ENCODE data around the gene LDLR.

LDLR gene

GRCh38 chr19:11089254-11090013, at the start of gene LDLR:
LDLR (plus strand) TSS chr19:11089463; CDS start chr19:11089549, 86 bp downstream.
- peak within 1 kb of the TSS; percentile 51 to 92 for H3K9ac ChIP-seq (ENCODE audit: low read length in 2 of 2)
- peak within 1 kb of the TSS; percentile 82 for H3K27ac ChIP-seq (ENCODE audit: low read length)
- peaks cover 34% of the 10 kb centered on the region for H3K4me1 ChIP-seq (ENCODE audit: control insufficient read depth, insufficient read depth, low read length)
- H3K27me3 ChIP-seq (ENCODE audit: control insufficient read depth in 1 of 2, insufficient read depth in 2 of 2, low read length in 2 of 2) = peaks cover 0 to 2% of the 10 kb centered on the region in 2 donors
- H3K9me3 ChIP-seq (ENCODE audit: control insufficient read depth in 2 of 2, low read length in 2 of 2) = no peaks in the 10 kb centered on the region
- H3K36me3 ChIP-seq (ENCODE audit: control insufficient read depth in 2 of 2, insufficient read depth in 2 of 2, low read length in 2 of 2) = no peaks in the 10 kb centered on the region
- peak within 1 kb of the TSS; percentile 26 to 73 for H3K4me3 ChIP-seq (ENCODE audit: low read length in 2 of 2)

DNA sequence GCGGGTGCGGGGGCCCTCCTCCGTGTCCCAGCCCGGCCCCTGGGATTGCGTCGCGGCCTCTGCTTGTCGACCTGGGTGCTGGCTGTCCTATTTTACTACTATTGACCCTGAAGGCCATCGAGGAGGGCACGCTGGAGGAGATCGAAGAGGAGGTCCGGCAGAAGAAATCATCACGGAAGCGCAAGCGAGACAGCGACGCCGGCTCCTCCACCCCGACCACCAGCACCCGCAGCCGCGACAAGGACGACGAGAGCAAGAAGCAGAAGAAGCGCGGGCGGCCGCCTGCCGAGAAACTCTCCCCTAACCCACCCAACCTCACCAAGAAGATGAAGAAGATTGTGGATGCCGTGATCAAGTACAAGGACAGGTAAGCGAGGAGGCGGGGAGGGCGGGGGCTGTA, 48.1 kb upstream of the LDLR start:
- peaks cover 21 to 41% of the 10 kb centered on the region in 2 donors for H3K36me3 ChIP-seq (ENCODE audit: control insufficient read depth in 2 of 2, insufficient read depth in 2 of 2, low read length in 2 of 2)
- H3K27me3 ChIP-seq (ENCODE audit: control insufficient read depth in 1 of 2, insufficient read depth in 2 of 2, low read length in 2 of 2) = no peaks in the 10 kb centered on the region
- H3K27ac ChIP-seq (ENCODE audit: low read length) = no peak overlapping the region
- no peak overlapping the region for H3K4me3 ChIP-seq (ENCODE audit: low read length in 2 of 2)
- H3K9ac ChIP-seq (ENCODE audit: low read length in 2 of 2) = no peak overlapping the region
- peaks cover under 1% of the 10 kb centered on the region for H3K4me1 ChIP-seq (ENCODE audit: control insufficient read depth, insufficient read depth, low read length)
- H3K9me3 ChIP-seq (ENCODE audit: control insufficient read depth in 2 of 2, low read length in 2 of 2) = no peaks in the 10 kb centered on the region

DNA sequence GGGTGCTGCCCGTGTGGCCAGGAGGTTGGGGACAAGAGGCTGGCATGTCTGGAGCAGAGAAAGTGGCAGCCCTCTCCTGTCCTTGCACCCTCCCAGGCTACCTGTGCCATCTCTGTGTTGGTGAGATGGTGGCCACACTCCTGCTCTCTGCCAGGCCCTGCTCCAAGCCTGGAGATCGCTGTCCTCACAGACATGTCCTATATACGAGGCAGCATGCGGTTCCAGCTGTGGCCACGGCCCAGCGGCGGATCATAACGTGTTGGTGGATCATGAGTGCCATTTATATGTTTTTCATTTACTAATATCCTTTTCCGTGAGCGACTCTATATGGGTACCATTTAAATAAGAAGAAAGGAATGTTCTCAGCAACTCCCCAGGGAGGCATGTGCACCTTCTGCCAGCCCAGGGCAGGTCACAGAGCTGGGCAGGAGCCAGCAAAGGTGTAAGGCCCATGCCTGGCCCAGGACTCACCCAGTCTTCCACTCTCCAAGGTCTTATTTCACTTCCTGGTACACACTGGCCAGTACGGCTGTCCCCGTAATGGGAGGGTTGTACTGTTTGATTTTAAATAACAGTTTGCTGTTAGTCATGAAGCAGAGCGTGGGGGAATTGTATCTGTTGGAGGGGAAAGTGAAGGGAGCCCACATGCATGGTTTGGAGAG, 47.2 kb upstream of the LDLR start:
- Histone ChIP-seq H3K27me3 (ENCODE audit: control insufficient read depth in 1 of 2, insufficient read depth in 2 of 2, low read length in 2 of 2) (no peaks in the 10 kb centered on the region), H3K27ac (ENCODE audit: low read length) (no peak overlapping the region), H3K36me3 (ENCODE audit: control insufficient read depth in 2 of 2, insufficient read depth in 2 of 2, low read length in 2 of 2) (peaks cover 18 to 38% of the 10 kb centered on the region in 2 donors), H3K9ac (ENCODE audit: low read length in 2 of 2) (no peak overlapping the region), H3K4me1 (ENCODE audit: control insufficient read depth, insufficient read depth, low read length) (no peaks in the 10 kb centered on the region), H3K4me3 (ENCODE audit: low read length in 2 of 2) (no peak overlapping the region), H3K9me3 (ENCODE audit: control insufficient read depth in 2 of 2, low read length in 2 of 2) (no peaks in the 10 kb centered on the region)

GRCh38 chr19:11044431-11044830, 44.8 kb upstream of the LDLR start:
- Histone ChIP-seq H3K27ac (ENCODE audit: low read length) (no peak overlapping the region), H3K27me3 (ENCODE audit: control insufficient read depth in 1 of 2, insufficient read depth in 2 of 2, low read length in 2 of 2) (no peaks in the 10 kb centered on the region)

GRCh38 chr19:11045536-11045935, 43.7 kb upstream of the LDLR start:
- Histone ChIP-seq H3K27me3 (ENCODE audit: control insufficient read depth in 1 of 2, insufficient read depth in 2 of 2, low read length in 2 of 2) (no peaks in the 10 kb centered on the region), H3K27ac (ENCODE audit: low read length) (no peak overlapping the region), H3K9ac (ENCODE audit: low read length in 2 of 2) (no peak overlapping the region), H3K4me1 (ENCODE audit: control insufficient read depth, insufficient read depth, low read length) (no peaks in the 10 kb centered on the region), H3K36me3 (ENCODE audit: control insufficient read depth in 2 of 2, insufficient read depth in 2 of 2, low read length in 2 of 2) (peaks cover 8 to 34% of the 10 kb centered on the region in 2 donors), H3K4me3 (ENCODE audit: low read length in 2 of 2) (no peak overlapping the region), H3K9me3 (ENCODE audit: control insufficient read depth in 2 of 2, low read length in 2 of 2) (no peaks in the 10 kb centered on the region)

More at GRCh38 chr19:11044431-11044830, 44.8 kb upstream of the LDLR start:
- Histone ChIP-seq H3K4me1 (ENCODE audit: control insufficient read depth, insufficient read depth, low read length) (no peaks in the 10 kb centered on the region), H3K9me3 (ENCODE audit: control insufficient read depth in 2 of 2, low read length in 2 of 2) (no peaks in the 10 kb centered on the region), H3K36me3 (ENCODE audit: control insufficient read depth in 2 of 2, insufficient read depth in 2 of 2, low read length in 2 of 2) (peaks cover 8 to 32% of the 10 kb centered on the region in 2 donors), H3K4me3 (ENCODE audit: low read length in 2 of 2) (no peak overlapping the region), H3K9ac (ENCODE audit: low read length in 2 of 2) (no peak overlapping the region)

- no peaks in the 10 kb centered on the region for H3K9me3 ChIP-seq (ENCODE audit: control insufficient read depth in 2 of 2, low read length in 2 of 2)
- H3K9ac ChIP-seq (ENCODE audit: low read length in 2 of 2) = no peak overlapping the region
- H3K4me1 ChIP-seq (ENCODE audit: control insufficient read depth, insufficient read depth, low read length) = no peaks in the 10 kb centered on the region
- H3K27me3 ChIP-seq (ENCODE audit: control insufficient read depth in 1 of 2, insufficient read depth in 2 of 2, low read length in 2 of 2) = no peaks in the 10 kb centered on the region
- H3K4me3 ChIP-seq (ENCODE audit: low read length in 2 of 2) = no peak overlapping the region
- peaks cover 5 to 30% of the 10 kb centered on the region in 2 donors for H3K36me3 ChIP-seq (ENCODE audit: control insufficient read depth in 2 of 2, insufficient read depth in 2 of 2, low read length in 2 of 2)
- no peak overlapping the region for H3K27ac ChIP-seq (ENCODE audit: low read length)
These were observed 42.5 kb upstream of the LDLR start for GRCh38 chr19:11046605-11047354.

GRCh38 chr19:11047866-11048265, 41.4 kb upstream of the LDLR start:
- Histone ChIP-seq H3K4me3 (ENCODE audit: low read length in 2 of 2) (no peak overlapping the region), H3K9me3 (ENCODE audit: control insufficient read depth in 2 of 2, low read length in 2 of 2) (no peaks in the 10 kb centered on the region), H3K36me3 (ENCODE audit: control insufficient read depth in 2 of 2, insufficient read depth in 2 of 2, low read length in 2 of 2) (peaks cover 0 to 27% of the 10 kb centered on the region in 2 donors), H3K27ac (ENCODE audit: low read length) (no peak overlapping the region), H3K27me3 (ENCODE audit: control insufficient read depth in 1 of 2, insufficient read depth in 2 of 2, low read length in 2 of 2) (no peaks in the 10 kb centered on the region), H3K9ac (ENCODE audit: low read length in 2 of 2) (no peak overlapping the region), H3K4me1 (ENCODE audit: control insufficient read depth, insufficient read depth, low read length) (no peaks in the 10 kb centered on the region)

DNA sequence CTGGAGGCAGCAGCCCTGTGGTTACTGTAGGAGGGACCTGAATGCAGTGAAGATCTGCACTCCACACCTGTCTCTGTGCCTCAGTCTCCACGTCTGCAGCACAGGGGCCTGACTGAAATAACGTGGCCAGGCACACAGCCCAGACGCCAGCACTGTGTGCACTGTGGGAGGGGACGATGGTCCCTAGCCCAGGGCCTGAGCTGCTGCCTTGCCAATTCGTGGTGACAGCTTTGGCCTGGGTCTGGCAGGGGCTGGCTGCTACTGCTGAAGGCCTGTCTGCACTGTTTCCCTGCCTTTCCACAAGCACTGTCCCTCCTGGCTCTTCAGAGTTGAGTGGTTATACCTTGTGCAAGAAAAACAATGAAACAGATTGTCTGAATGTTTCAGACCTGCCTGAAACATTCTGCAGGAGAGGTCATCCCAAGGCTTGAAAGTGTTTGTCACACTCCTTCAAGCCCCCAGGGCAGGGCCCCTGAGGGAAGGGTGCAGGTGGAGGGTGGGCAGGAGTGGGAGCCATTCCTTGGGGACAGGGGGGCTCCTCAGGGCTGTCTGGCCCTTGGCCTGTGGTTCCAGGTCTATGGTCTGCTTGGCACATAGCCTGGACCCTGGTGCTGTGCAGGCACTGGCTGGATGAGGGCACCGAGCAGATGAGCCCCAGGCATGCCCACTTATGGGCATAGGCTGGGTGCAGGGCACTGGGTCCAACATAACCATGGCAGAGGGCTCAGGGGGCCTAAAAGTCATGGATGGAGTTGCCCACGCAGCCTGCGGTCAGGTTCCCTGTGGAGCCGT, 38.7 kb upstream of the LDLR start:
- Histone ChIP-seq H3K4me1 (ENCODE audit: control insufficient read depth, insufficient read depth, low read length) (no peaks in the 10 kb centered on the region), H3K27ac (ENCODE audit: low read length) (no peak overlapping the region), H3K9me3 (ENCODE audit: control insufficient read depth in 2 of 2, low read length in 2 of 2) (no peaks in the 10 kb centered on the region), H3K27me3 (ENCODE audit: control insufficient read depth in 1 of 2, insufficient read depth in 2 of 2, low read length in 2 of 2) (no peaks in the 10 kb centered on the region), H3K9ac (ENCODE audit: low read length in 2 of 2) (no peak overlapping the region), H3K36me3 (ENCODE audit: control insufficient read depth in 2 of 2, insufficient read depth in 2 of 2, low read length in 2 of 2) (peaks cover 0 to 20% of the 10 kb centered on the region in 2 donors), H3K4me3 (ENCODE audit: low read length in 2 of 2) (no peak overlapping the region)

DNA sequence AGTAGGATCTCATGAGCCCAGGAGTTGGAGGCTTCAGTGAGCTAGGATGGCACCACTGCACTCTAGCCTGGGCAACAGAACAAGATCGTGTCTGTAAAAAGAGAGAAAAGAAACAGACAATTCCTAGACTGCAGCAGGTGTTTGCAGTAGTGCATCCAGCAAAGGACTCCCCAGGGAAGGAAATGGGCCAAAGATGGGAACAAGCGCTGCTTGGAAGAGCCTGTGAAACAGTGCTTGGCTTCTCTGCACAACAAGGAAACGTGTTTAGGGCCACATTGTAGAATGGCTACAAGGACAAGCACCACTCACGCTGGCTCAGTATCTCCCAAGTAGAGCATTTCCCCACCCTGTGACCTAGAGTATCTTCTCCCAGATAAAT, 35.5 kb upstream of the LDLR start:
- Histone ChIP-seq H3K4me3 (ENCODE audit: low read length in 2 of 2) (no peak overlapping the region), H3K9me3 (ENCODE audit: control insufficient read depth in 2 of 2, low read length in 2 of 2) (no peaks in the 10 kb centered on the region), H3K9ac (ENCODE audit: low read length in 2 of 2) (no peak overlapping the region), H3K36me3 (ENCODE audit: control insufficient read depth in 2 of 2, insufficient read depth in 2 of 2, low read length in 2 of 2) (peaks cover 3 to 18% of the 10 kb centered on the region in 2 donors), H3K4me1 (ENCODE audit: control insufficient read depth, insufficient read depth, low read length) (no peaks in the 10 kb centered on the region), H3K27me3 (ENCODE audit: control insufficient read depth in 1 of 2, insufficient read depth in 2 of 2, low read length in 2 of 2) (no peaks in the 10 kb centered on the region), H3K27ac (ENCODE audit: low read length) (no peak overlapping the region)

DNA sequence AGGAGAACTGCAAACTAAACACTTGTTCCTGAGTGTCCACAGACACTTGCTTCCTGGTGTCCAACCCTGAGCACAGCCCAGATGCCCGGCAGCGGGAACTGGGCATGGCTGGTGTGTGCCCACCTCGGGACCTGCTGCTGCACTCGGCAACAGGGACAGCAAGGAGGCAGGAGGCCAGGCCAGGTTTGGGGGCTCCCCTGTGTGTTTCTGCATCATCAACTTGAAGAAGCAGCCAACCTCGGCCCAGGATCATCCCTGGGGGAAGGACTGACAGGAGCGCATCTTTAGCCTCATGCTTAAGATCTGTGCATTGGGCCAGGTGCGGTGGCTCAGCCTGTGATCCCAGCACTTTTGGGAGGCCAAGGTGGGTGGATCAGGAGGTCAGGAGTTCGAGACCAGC, 35.1 kb upstream of the LDLR start:
- Histone ChIP-seq H3K4me1 (ENCODE audit: control insufficient read depth, insufficient read depth, low read length) (no peaks in the 10 kb centered on the region), H3K27me3 (ENCODE audit: control insufficient read depth in 1 of 2, insufficient read depth in 2 of 2, low read length in 2 of 2) (no peaks in the 10 kb centered on the region), H3K27ac (ENCODE audit: low read length) (no peak overlapping the region), H3K4me3 (ENCODE audit: low read length in 2 of 2) (no peak overlapping the region), H3K9ac (ENCODE audit: low read length in 2 of 2) (no peak overlapping the region), H3K36me3 (ENCODE audit: control insufficient read depth in 2 of 2, insufficient read depth in 2 of 2, low read length in 2 of 2) (peaks cover 3 to 16% of the 10 kb centered on the region in 2 donors), H3K9me3 (ENCODE audit: control insufficient read depth in 2 of 2, low read length in 2 of 2) (no peaks in the 10 kb centered on the region)
